LNCAP (cell line): ENCODE data around the gene USO1.

ENCODE experiments used
- CTCF ChIP-seq: fragments of 450-650 bp; IDR thresholded peaks from 2 replicates; pipeline ENCODE4 v1.5.1; 2017; ENCODE audit warnings: mild to moderate bottlenecking

The USO1 gene

GRCh38 chr4:75745721-75746199 is 21.4 kb downstream of the USO1 start:
- no peak for TF ChIP-seq CTCF

- TF ChIP-seq CTCF = no peak
Measured at GRCh38 chr4:75752637-75753036, 28.3 kb downstream of the USO1 start.

DNA sequence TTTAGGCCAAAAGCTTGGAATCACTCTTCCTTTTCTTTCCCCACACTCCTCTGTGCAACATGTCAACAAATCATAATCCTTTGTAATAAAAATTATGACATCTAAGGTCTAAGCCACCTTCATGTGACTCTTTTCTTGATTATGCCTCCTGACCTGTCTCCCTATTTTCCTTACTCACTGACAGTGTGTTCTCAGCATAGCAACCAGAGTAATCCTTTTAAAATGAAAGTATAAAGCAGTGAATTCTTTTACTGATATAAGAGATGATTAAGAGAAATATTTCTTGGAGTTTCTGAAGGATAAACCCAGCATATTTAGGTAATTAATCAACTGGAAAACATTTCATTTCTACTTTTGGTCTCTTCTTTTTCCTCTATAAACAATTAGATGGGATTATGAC is 44.7 kb downstream of the USO1 start:
- TF ChIP-seq CTCF = no peak

DNA sequence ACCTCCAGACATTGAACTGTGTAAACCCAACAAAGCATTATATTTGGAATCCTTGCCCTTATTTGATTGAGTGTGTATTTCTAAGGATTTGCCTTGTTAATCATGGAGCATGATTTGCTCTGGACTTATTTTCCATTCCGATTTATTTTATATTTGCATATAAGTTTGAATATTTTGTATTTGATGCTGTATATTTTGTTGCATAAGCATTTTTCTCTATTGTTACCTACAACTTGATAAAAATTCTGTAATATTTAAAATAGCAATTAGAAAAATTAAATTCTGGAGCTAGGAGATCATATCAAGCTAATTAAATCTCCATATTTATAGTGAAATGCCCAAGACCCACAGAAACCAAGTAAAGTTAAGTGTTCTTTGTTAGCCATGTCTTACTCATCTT is 47.2 kb downstream of the USO1 start:
- no peak for TF ChIP-seq CTCF

- no peak for TF ChIP-seq CTCF
Measured at GRCh38 chr4:75777589-75777988, 53.2 kb downstream of the USO1 start.

DNA sequence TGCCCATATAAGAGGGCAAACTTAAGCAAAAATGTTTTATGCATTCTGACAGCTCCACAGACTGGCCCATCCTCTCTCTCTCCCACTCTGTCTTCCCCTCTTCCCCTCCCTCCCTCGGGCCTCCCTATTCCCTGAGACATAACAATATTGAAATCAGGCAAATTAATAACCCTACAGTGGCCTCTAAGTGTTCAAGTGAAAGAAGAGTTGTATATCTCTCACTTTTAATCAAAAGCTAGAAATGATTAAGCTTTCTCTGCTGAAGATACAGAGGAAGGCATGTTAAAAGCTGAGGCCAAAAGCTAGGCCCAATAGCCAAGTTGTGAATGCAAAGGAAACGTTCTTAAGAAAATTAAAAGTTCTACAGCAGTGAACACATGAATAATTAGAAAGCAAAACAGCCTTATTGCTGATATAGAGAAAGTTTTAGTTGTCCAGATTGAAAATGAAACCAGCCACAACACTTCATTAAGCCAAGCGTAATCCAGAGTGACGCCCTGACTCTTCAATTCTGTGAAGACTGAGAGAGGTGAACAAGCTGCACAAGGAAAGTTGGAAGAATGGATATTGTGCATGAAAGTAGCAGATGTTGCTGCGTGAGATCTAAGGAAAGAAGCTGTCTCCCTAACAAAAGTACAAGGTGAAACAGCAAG is 54.9 kb downstream of the USO1 start:
- TF ChIP-seq CTCF = no peak

GRCh38 chr4:75781305-75781704 is 56.9 kb downstream of the USO1 start:
- TF ChIP-seq CTCF = no peak

DNA sequence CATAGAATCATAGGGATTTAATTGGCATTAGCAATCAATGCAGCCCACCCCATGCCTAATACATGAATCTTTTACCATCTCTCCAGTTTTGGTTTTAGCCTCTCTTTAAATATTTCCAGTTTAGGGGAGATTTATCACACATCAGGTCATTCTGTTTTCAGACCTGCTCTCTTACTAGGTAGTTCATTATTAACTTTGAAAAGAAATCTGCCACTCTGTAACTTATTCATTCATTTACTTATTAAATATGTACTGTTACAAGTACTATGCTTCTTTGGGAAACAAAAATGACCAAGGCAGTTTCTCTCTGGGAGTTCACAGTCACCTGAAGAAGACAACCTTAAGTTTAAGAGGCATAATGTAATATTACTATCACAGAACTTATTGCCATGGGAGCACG is 62.1 kb downstream of the USO1 start:
- TF ChIP-seq CTCF = no peak
